ENCODE measurements around the gene SLCO4C1.

GRCh38 chr5:102271759-102272158 lies 24.3 kb downstream of the SLCO4C1 start:
- TF ChIP-seq CTCF (IDR thresholded peaks at IDR 0.05 in 4 of 5, conservative IDR thresholded peaks at IDR 0.05 in 1 of 5), result no peak
- TF ChIP-seq POLR2A (IDR thresholded peaks at IDR 0.05), result no peak
